Astrocyte (in vitro differentiated cells and primary cell): Measurements from ENCODE around the gene NKAIN2. TPM values are rescaled to one million over a fixed set of nuclear protein-coding genes. Genes with fewer than 3 reads are reported as not detected.

Experiments used
- DNase-seq: peaks from one replicate; pipeline ENCODE4 v3.0.0-alpha.2; 2010; ENCODE audit warnings: low read depth
- FAIRE-seq: peaks from 2 replicates; lab custom pipeline; 2011; peaks lifted over from hg19 to GRCh38; lab: Jason Lieb, UNC
- H2AFZ ChIP-seq: 2 replicates; pipeline ENCODE4 v1.6.0; 2012; ENCODE audit warnings: low read depth, low read length, inconsistent platforms
- H3K27ac ChIP-seq: 2 replicates; pipeline ENCODE4 v1.5.1; 2011; ENCODE audit warnings: low read depth, low read length, inconsistent platforms
- H3K27me3 ChIP-seq: 2 replicates; pipeline ENCODE4 v1.6.0; 2011; ENCODE audit warnings: low read length, inconsistent platforms; ENCODE audit not compliant: insufficient read depth
- H3K36me3 ChIP-seq: 2 replicates; pipeline ENCODE4 v1.5.1; 2011; ENCODE audit warnings: low read length, inconsistent platforms; ENCODE audit not compliant: insufficient read depth
- H3K4me1 ChIP-seq: 2 replicates; pipeline ENCODE4 v1.5.1; 2011; ENCODE audit warnings: low read length, inconsistent platforms; ENCODE audit not compliant: insufficient read depth
- H3K4me2 ChIP-seq: 2 replicates; pipeline ENCODE4 v1.6.0; 2012; ENCODE audit warnings: low read length, inconsistent platforms
- H3K4me3 ChIP-seq: 2 replicates; pipeline ENCODE4 v1.5.1; 2011; ENCODE audit warnings: low read depth, mild to moderate bottlenecking, low read length, inconsistent platforms; ENCODE audit not compliant: insufficient read depth
- H3K79me2 ChIP-seq: 2 replicates; pipeline ENCODE4 v1.6.0; 2012; ENCODE audit warnings: mild to moderate bottlenecking, low read length, inconsistent platforms; ENCODE audit not compliant: insufficient read depth
- H3K9ac ChIP-seq: 2 replicates; pipeline ENCODE4 v1.6.0; 2012; ENCODE audit warnings: mild to moderate bottlenecking, low read length, inconsistent platforms
- H3K9me3 ChIP-seq: 2 replicates; pipeline ENCODE4 v1.5.1; 2012; ENCODE audit warnings: low read depth, mild to moderate bottlenecking, low read length, inconsistent platforms; ENCODE audit not compliant: insufficient read depth
- H4K20me1 ChIP-seq: 2 replicates; pipeline ENCODE4 v1.6.0; 2012; ENCODE audit warnings: low read length, inconsistent platforms; ENCODE audit not compliant: insufficient read depth
- H3K27ac Mint-ChIP-seq: one replicate; pipeline ENCODE4 v1.8.0; 2021; ENCODE audit warnings: mild to moderate bottlenecking, mixed read lengths; ENCODE audit not compliant: unreplicated experiment
- H3K27me3 Mint-ChIP-seq: one replicate; pipeline ENCODE4 v1.8.0; 2021; ENCODE audit warnings: low read depth, mixed read lengths; ENCODE audit not compliant: unreplicated experiment
- H3K36me3 Mint-ChIP-seq: one replicate; pipeline ENCODE4 v1.8.0; 2021; ENCODE audit warnings: low read depth, mixed read lengths; ENCODE audit not compliant: unreplicated experiment
- H3K4me1 Mint-ChIP-seq: one replicate; pipeline ENCODE4 v1.8.0; 2021; ENCODE audit warnings: low read depth, mixed read lengths; ENCODE audit not compliant: unreplicated experiment
- H3K4me3 Mint-ChIP-seq: one replicate; pipeline ENCODE4 v1.8.0; 2021; ENCODE audit warnings: mild to moderate bottlenecking, moderate library complexity, mixed read lengths; ENCODE audit not compliant: unreplicated experiment
- H3K9me3 Mint-ChIP-seq: one replicate; pipeline ENCODE4 v1.8.0; 2021; ENCODE audit warnings: mild to moderate bottlenecking, mixed read lengths; ENCODE audit not compliant: unreplicated experiment
- CTCF ChIP-seq: IDR thresholded peaks from 2 replicates; pipeline ENCODE4 v1.5.1; 2011; ENCODE audit warnings: low read depth, mild to moderate bottlenecking, inconsistent platforms, low read length, moderate library complexity; ENCODE audit not compliant: insufficient read depth
- EZH2 ChIP-seq: IDR thresholded peaks from 2 replicates; pipeline ENCODE4 v1.6.1; 2012; ENCODE audit warnings: mild to moderate bottlenecking, low read length, inconsistent platforms; ENCODE audit not compliant: insufficient read depth
- total RNA-seq: library from RNA; stranded (reverse); gene quantifications from 2 replicates; pipeline ENCODE4 v1.2.1, GENCODE V29; 2021

Gene NKAIN2
- total RNA-seq, 1 donor from 2014 or later, result 0.07 TPM

GRCh38 chr6:124567401-124567800 lies 763.7 kb downstream of the NKAIN2 start:
- H3K36me3 Mint-ChIP-seq, result no peaks in the 10 kb centered on the region
- no peak overlapping the region for H3K27ac Mint-ChIP-seq
- no peak for FAIRE-seq
- peaks cover 6% of the 10 kb centered on the region for H3K9me3 Mint-ChIP-seq
- no peak overlapping the region for H3K27ac ChIP-seq
- H2AFZ ChIP-seq, result no peak overlapping the region
- H3K4me2 ChIP-seq, result no peak overlapping the region
- TF ChIP-seq CTCF (no peak), EZH2 (no peak)
- no peaks in the 10 kb centered on the region for H3K27me3 Mint-ChIP-seq
- no peaks in the 10 kb centered on the region for H3K4me1 ChIP-seq
- no peak overlapping the region for H3K9ac ChIP-seq
- H3K9me3 ChIP-seq, result peaks cover 3% of the 10 kb centered on the region
- H3K4me3 ChIP-seq, result no peak overlapping the region
- H3K36me3 ChIP-seq, result no peaks in the 10 kb centered on the region
- peaks cover 1% of the 10 kb centered on the region for H3K4me1 Mint-ChIP-seq
- H3K79me2 ChIP-seq, result no peaks in the 10 kb centered on the region
- H4K20me1 ChIP-seq, result no peaks in the 10 kb centered on the region
- DNase-seq, result no peak
- no peak overlapping the region for H3K4me3 Mint-ChIP-seq
- H3K27me3 ChIP-seq, result no peaks in the 10 kb centered on the region

- Mint-ChIP-seq H3K4me3 (no peak overlapping the region), H3K27me3 (no peaks in the 10 kb centered on the region), H3K27ac (no peak overlapping the region), H3K4me1 (no peaks in the 10 kb centered on the region), H3K36me3 (no peaks in the 10 kb centered on the region), H3K9me3 (peaks cover 1% of the 10 kb centered on the region)
- Histone ChIP-seq H3K36me3 (no peaks in the 10 kb centered on the region), H2AFZ (no peak overlapping the region), H3K4me1 (no peaks in the 10 kb centered on the region), H3K79me2 (no peaks in the 10 kb centered on the region), H3K4me3 (no peak overlapping the region), H4K20me1 (no peaks in the 10 kb centered on the region), H3K9ac (no peak overlapping the region), H3K9me3 (no peaks in the 10 kb centered on the region), H3K27ac (no peak overlapping the region), H3K27me3 (no peaks in the 10 kb centered on the region), H3K4me2 (no peak overlapping the region)
- no peak for TF ChIP-seq CTCF
- no peak for TF ChIP-seq EZH2
- no peak for FAIRE-seq
- DNase-seq, result no peak
Measured at GRCh38 chr6:124573953-124574352, 770.3 kb downstream of the NKAIN2 start.

GRCh38 chr6:124577734-124578281 lies 774.1 kb downstream of the NKAIN2 start:
- no peaks in the 10 kb centered on the region for H3K27me3 Mint-ChIP-seq

More at GRCh38 chr6:124577734-124578281, 774.1 kb downstream of the NKAIN2 start:
- Histone ChIP-seq H3K27ac (no peak overlapping the region), H3K4me3 (no peak overlapping the region), H3K9ac (no peak overlapping the region), H3K79me2 (no peaks in the 10 kb centered on the region), H3K36me3 (no peaks in the 10 kb centered on the region), H3K4me1 (no peaks in the 10 kb centered on the region), H4K20me1 (no peaks in the 10 kb centered on the region), H3K9me3 (no peaks in the 10 kb centered on the region), H2AFZ (no peak overlapping the region), H3K27me3 (no peaks in the 10 kb centered on the region), H3K4me2 (no peak overlapping the region)
- H3K9me3 Mint-ChIP-seq, result peaks cover 2% of the 10 kb centered on the region
- no peaks in the 10 kb centered on the region for H3K36me3 Mint-ChIP-seq
- H3K27ac Mint-ChIP-seq, result no peak overlapping the region
- no peaks in the 10 kb centered on the region for H3K4me1 Mint-ChIP-seq
- no peak for DNase-seq
- TF ChIP-seq CTCF (no peak), EZH2 (no peak)
- H3K4me3 Mint-ChIP-seq, result no peak overlapping the region
- no peak for FAIRE-seq
